ENCODE results near the gene CDSN. TPM values are rescaled to one million over a fixed set of nuclear protein-coding genes. Genes with fewer than 3 reads are reported as not detected.
A peak's percentile ranks its signal among the peaks of the same experiment; 100 is the strongest.

The CDSN gene
- total and polyA plus RNA-seq, 2 of the 8 experiments (the other 6 are each of a cell fraction or from before 2014, with no cell fraction given), result not detected

DNA sequence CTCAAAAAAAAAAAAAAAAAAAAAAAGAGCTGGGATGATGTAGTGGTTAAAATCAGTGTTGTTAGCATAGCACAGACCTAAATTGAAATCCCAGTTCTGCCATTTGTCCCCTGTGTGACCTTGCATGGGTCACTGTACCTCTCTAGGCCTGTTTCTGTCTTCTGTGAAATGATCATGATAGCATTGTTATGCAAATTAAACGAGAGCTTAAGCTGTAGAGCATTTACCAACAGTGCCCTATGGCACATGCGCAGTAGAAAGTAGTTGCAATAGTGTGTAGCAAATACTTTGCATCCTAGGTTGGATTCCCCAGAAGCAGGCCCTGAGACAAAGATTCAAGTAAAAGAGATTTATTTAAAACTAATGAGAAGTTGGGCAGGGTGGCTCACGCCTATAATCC, 11.3 kb upstream of the CDSN start:
- no peak overlapping the region for H3K56ac ChIP-seq (replicated peaks; ENCODE audit: insufficient read length, low read depth, low read length)
- no peak overlapping the region for H3K14ac ChIP-seq (ENCODE audit: insufficient read length)
- no peak overlapping the region for H3K4me3 ChIP-seq (ENCODE audit: extremely low read depth in 1 of 4, insufficient read depth in 2 of 4, low read depth in 3 of 4, low read length in 4 of 4)
- no peak overlapping the region for H2BK120ac ChIP-seq (replicated peaks; ENCODE audit: low read depth, low read length)
- H3K36me3 ChIP-seq (ENCODE audit: control insufficient read depth in 2 of 4, insufficient read depth in 4 of 4, low read length in 3 of 4), result no peaks in the 10 kb centered on the region
- H2BK20ac ChIP-seq (ENCODE audit: low read length), result no peak overlapping the region
- H3K9ac ChIP-seq (replicated peaks in 1 of 4; ENCODE audit: extremely low read depth in 1 of 4, low read depth in 3 of 4, low read length in 3 of 4), result no peak overlapping the region
- CTCF ChIA-PET (ENCODE audit: partially characterized antibody), result interaction anchor here (0.6 to 13.5 kb wide), 15 partner anchors 9 to 309 kb away, joined by 3 to 187 read pairs (median 6); partner anchors contain the start of genes C6orf15, CCHCR1, PSORS1C1 and PSORS1C2
- H2BK15ac ChIP-seq (ENCODE audit: low read length), result no peak overlapping the region
- H3K79me1 ChIP-seq (ENCODE audit: low read depth, low read length), result no peaks in the 10 kb centered on the region
- TF ChIP-seq POU5F1 (IDR thresholded peaks at IDR 0.05; ENCODE audit: low read depth, low read length) (peak; percentile 56; the same call in 1 of the 2 replicates), CBX8 (IDR thresholded peaks at IDR 0.05; ENCODE audit: borderline replicate concordance, low read depth, low read length) (no peak)
- DNase-seq (ENCODE audit: low read depth in 1 of 2, low spot score in 2 of 2) (no peak), FAIRE-seq (no peak)
- no peak overlapping the region for H4K8ac ChIP-seq (ENCODE audit: extremely low read depth, insufficient read depth, low read length)
- WGBS, 2 experiments (ENCODE audit: extremely low coverage in 1 of 2, insufficient coverage in 1 of 2, insufficient read length in 1 of 2, insufficient replicate concordance in 2 of 2, low coverage in 1 of 2, low lambda C conversion rate in 2 of 2, missing lambda C conversion rate in 1 of 2), result 77% methylated on average over 3 of the region's 3 CpGs; no CpG with 5 or more reads in 1 of the 2 experiments
- peaks cover 0 to 3% (median under 1%) of the 10 kb centered on the region in 4 experiments; a peak in 3 of 7 replicates for H3K4me1 ChIP-seq (replicated peaks in 1 of 4; ENCODE audit: control insufficient read depth in 3 of 4, insufficient read depth in 4 of 4, low read length in 3 of 4)
- no peaks in the 10 kb centered on the region for H3K23me2 ChIP-seq (ENCODE audit: low read depth, low read length)
- H4K91ac ChIP-seq (replicated peaks; ENCODE audit: insufficient read length, low read length), result no peak overlapping the region
- no peak overlapping the region for H2AFZ ChIP-seq (ENCODE audit: low read length)
- H3K23ac ChIP-seq (ENCODE audit: insufficient read length), result no peak overlapping the region
- no peak overlapping the region for H2BK5ac ChIP-seq (ENCODE audit: low read depth, low read length)
- no peak overlapping the region for H2AK5ac ChIP-seq (ENCODE audit: low read depth, low read length)
- H3K4me2 ChIP-seq (ENCODE audit: insufficient read depth in 1 of 2, low read depth in 2 of 2, low read length in 2 of 2), result no peak overlapping the region
- H4K5ac ChIP-seq (ENCODE audit: insufficient read length, low read depth, low read length), result no peak overlapping the region
- H4K20me1 ChIP-seq (replicated peaks in 1 of 2; ENCODE audit: control insufficient read depth in 1 of 2, insufficient read depth in 2 of 2, low read length in 2 of 2), result no peaks in the 10 kb centered on the region
- no peak overlapping the region for H3K18ac ChIP-seq (ENCODE audit: extremely low read depth, low read length)
- H3K9me3 ChIP-seq (ENCODE audit: insufficient read depth in 2 of 2, low read depth in 1 of 2, low read length in 1 of 2), result no peaks in the 10 kb centered on the region
- no peak overlapping the region for H2BK12ac ChIP-seq (ENCODE audit: low read depth, low read length)
- H3K79me2 ChIP-seq (ENCODE audit: control insufficient read depth in 1 of 2, insufficient read depth in 2 of 2, low read length in 2 of 2), result no peaks in the 10 kb centered on the region
- POLR2A ChIA-PET (ENCODE audit: partially characterized antibody), result interaction anchor here (68.5 kb wide), 1 partner anchor 37 kb away, joined by 2251 read pairs; the partner anchor contains the start of genes CCHCR1, POU5F1, PSORS1C2 and TCF19
- H3K27ac ChIP-seq (ENCODE audit: low read depth, low read length), result no peak overlapping the region
- no peaks in the 10 kb centered on the region for H3K27me3 ChIP-seq (replicated peaks in 1 of 4; ENCODE audit: control insufficient read depth in 3 of 4, extremely low read depth in 1 of 4, insufficient read depth in 3 of 4, low read length in 3 of 4)
- no peak overlapping the region for H3K4ac ChIP-seq (replicated peaks; ENCODE audit: insufficient read length, low read depth, low read length)

Measured in H1 (cell line).